GM21447 (cell line): ENCODE data around the gene ENOX2.
"Not testable (repeated sequence)": the region's sequence is repeated elsewhere in the genome, so short reads cannot be mapped to it uniquely, and the experiment has no call there.

Experiments
- ATAC-seq: cut with Tn5 transposase; IDR thresholded peaks from one replicate; pipeline ENCODE4 v1.9.1; 2021; ENCODE audit not compliant: unreplicated experiment

The ENOX2 gene

DNA sequence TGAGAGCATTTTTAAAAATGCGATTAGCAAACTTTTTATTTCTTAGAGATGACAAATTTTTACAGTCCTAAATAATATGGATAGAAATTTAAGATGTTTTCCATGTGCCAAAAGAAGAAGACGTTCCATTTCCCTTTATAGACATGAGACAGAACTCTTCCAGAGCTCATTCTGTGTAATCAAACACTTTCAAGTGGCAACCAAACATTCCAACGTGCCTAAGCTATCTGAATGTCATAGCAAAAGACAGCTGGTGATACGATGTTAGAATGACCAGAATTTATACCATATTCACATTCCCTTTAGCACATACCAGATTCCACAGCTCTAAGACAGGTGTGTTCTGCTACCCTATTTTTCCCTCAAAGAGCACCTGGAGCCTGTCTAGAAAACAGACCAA is 133.2 kb downstream of the ENOX2 start:
- no peak for ATAC-seq

DNA sequence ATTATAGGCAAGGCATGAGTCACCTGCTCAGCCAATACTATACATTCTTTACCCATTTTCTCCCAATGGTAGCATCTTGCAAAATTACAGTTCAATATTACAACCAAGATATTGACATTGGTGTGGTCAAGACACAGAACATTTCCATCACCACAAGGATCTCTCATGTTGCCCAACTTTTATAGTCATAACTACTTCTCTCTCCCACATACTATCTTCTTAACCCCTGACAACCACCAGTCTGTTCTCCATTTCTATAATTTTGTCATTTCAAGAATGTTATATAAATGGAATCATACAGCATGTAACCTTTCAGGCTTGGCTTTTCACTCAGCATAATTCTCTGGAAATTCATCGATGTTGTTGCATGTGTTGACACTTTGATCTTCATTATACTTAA is 144.9 kb downstream of the ENOX2 start:
- no peak for ATAC-seq

DNA sequence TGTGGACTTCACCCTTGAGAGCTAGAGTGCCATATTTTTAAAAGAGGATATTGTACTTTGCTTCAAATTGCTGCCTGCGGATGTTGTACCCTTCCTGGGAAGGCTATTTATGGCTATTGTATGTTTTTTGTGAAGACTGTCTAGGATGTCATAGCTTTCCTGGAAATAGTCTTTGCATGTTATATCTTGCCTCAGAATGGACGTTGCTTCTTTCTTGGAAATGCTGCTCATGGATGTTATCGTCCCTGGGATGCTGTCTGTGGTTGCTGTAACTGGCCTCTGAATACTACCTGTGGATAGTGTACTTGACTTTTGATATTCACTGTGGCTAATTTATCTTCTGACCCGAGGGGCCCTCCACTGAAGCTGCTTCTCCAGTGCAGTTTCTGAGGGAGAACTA is 146.8 kb downstream of the ENOX2 start:
- no peak for ATAC-seq

DNA sequence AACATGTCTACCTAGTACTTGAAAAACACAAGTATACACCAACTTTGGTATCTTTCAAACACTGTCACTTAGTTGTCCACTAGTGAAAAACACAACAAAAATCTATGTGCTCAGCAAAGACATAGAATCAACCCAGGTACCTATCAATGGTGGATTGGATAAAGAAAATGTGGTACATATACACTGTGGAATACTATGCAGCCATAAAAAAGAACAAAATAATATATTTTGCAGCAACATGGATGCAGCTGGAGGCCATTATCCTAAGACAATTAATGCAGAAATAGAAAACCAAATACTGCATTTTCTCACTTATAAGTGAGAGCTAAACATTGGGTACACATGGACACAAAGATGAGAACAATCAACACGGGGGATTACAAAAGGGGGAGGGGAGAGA is 148.7 kb downstream of the ENOX2 start:
- no peak for ATAC-seq

DNA sequence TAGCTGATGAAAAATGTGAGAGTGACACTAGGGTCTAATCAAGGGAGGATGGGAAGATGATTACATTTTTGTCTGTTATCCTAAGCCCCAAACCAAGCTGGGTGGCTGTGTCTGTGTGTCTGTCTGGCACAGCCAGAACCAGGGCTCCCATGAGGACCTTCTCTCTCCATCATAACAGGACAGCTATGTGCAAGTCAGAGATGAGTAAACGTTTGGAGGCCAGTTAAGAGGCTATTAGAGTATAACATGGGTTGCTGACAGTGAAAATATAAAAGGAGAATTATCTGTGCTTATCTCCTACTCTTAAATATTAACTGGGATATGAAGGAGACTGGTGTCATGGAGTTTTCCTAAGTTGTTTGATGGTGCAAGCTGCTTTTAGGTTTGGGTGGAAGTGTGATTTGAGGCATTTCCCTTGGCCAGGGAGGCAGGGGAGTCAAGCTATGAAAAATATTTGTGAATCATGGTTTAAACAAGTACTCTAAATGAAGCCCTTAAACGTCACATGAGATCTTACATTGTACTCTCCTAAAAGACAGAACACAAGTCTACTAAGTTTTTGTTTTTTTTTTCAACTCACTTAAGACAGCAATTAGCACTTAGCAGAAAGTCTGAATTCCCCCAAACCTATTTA is 156.2 kb downstream of the ENOX2 start:
- ATAC-seq: no peak

DNA sequence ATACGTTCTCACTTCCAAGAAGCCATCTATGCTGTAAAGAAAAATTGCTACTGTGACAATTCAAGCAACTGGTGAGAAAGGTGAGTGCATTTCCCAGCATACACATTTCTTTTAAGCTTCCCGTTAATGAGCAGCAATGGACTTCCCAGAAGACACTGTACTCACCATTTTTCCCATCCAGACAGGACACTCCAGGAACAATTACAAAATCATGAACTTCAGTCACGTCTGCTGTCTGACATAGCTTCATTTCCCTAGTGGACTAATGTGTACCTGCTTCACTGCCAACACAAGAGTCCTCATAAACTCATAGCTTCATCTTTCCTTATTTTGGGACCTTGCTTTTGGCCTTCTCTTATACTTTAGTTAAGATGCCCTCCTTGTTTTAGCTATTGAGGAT is 156.9 kb downstream of the ENOX2 start:
- no peak for ATAC-seq

DNA sequence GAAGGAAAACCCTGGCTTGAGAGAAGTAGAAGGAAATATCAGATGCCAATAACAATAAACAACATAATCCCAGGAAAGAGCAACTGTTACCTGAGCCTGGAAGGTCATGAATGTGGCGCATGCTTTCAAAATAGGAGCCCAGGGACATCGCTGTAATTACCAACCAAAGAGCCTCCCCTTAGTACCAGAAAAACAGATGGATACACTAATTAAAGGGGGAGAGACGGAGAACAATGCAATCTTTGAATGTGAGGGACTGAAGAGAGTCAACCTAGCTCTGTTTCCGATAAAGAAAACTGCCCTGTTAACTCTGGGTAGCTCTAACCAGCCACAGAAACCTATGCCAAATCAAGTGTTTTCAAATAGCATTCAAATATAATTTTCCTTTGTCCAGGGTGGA is 161.4 kb downstream of the ENOX2 start:
- ATAC-seq: no peak

DNA sequence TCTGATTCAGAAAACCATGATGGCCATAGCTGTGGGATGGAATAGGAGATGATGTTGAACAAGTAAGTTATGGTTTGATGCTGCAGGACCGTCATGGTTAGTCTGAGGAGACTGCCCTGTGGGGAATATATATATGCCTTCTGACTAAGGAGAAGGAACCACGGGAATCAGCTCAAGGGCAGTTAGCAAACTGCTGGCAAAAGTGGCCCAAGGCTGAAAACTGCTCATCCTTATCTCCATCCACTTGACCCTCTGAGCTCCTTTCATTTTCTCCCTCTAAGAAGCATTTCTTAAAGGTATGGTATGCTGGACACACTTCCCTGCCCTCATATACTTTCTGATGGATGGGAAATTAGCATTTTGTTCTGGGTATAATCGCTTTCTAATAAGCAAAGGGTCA is 161.9 kb downstream of the ENOX2 start:
- ATAC-seq: no peak

DNA sequence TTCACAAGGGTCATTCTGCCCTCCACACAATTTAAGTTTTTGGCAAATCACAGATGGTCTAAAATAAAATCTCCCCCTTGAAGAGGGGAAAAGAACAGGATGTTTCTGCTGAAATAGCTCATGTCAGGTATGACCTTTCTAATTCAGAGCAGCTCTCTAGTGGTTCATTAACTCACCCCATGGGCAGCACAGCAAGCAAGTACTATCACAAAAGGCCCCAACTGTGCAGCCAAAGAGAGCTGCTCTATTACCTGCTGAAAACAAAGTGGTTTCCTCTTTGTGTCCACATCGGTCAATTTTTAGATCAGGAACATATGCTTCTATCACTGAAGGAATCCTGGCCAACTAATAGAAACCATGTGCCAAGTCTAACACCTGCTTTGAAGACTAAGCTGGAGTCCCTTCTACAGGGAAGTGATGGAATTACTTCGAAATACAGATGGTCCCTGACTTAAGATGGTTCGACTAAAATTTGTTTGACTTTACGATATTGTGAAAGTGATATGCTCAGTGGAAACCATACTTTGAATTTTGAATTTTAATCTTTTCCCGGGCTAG is 164.3 kb downstream of the ENOX2 start:
- ATAC-seq: no peak

DNA sequence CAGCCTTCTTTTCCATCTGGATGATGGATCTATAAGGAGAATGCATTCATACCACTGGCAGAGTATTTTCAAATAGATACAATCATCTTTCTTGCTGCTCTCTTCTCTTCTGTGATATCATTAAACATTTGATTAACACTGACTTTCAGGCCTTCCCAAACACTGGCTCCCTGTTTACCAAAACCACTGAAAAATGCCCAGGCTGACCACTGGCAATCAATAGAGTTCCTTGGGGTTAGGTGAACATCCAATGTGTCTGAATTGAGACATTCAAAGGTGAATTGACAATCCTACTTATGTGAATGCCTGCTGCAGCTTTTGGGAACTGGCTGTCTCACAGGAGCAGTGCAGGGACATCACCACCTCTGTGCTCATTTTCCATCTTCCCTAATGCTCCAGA is 168.3 kb downstream of the ENOX2 start:
- ATAC-seq: no peak

DNA sequence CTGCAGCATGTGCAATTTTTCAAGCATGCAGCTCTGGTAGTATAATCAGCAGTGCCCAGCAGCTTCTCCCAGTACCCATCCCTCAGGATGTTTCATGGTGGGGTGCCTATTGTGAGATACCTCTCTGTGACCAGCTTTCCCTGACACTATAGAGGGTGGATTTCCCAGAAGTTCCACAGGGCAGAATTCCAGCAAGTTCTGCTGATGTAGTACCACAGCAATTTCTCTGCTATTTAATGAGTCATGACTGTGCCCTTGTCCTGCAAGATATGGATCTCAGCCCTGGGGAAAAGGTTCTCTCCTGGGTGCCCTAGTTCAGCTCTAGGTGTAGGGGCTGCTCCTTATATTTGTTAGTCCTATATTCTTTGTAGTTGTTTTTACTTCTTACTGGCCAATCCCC is 174.8 kb downstream of the ENOX2 start:
- ATAC-seq: no peak

DNA sequence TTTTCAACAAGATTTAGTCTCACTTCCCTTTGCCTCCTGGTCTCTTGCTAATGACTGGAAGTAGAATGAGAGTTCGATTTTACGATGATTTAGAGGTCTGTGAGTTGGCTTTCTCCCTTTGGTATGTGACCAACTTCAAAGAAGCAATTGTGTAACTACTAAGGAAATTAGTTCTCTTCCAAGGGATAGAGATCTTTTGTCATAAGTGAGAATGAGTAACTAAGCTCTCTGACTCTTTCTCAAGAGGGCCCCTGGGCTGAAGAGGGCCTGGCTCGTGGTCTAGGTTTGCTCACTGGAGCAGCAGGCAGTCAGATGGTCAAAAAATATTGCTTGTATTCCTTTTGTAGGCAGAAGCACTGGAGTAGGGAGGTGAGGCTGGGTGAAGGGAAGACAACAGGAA is 176.3 kb downstream of the ENOX2 start:
- ATAC-seq: no peak

DNA sequence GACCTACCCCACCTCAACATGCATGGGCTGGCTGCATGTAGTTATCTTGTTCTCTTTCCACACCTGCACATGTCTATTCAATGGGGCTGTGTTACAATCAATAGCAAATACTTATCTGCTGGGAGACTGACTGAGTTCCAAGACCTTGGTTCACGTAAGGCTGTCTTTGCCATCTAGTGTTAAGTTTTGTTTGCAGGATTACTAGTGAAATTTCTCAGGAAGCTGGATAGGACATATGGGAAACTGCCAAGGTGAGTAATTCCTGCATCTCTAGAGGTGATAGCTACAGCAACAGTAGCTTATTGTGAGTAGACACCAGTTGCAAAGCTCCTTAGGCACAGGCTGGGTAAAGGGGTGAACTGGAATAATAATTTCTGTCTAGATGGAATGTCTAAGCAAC is 177.5 kb downstream of the ENOX2 start:
- no peak for ATAC-seq

DNA sequence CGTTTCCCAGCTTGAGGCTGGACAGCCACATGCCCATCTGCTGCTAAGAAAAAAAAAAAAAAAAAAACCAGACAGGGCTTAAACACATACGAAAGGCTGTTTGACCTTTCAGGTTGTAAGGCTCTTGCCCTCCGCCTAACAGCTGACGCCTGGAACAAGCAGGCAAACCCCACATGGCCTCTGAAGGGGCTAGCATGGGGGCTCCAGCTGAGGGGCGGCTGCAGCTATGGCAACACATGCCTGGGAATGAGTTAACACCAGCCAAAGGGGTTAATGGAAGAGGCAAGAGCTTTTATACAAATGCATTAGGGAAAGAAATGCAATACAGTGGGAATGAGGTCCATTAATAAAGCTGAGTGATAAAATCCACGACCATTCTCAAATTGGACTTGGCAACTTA is 183.6 kb downstream of the ENOX2 start:
- no peak for ATAC-seq

DNA sequence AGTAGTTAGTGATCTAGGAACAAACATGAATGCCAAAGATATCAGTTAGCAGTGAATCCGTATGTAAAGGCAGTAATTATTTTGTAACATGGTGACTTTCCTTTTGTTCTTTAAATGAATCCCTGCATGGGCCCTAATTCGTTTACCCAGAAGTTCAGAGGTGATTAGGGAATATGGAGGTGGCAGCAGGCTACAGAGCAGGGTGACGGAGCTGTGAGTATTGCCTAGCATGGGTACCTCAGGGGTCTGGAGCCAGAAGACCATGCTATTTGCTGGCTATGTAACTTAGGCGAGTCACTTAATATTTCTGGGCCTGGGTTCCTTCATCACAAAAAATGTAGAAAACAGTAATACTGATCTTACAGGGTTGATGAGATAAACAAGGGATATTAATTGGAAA is 184.9 kb downstream of the ENOX2 start:
- ATAC-seq: no peak

DNA sequence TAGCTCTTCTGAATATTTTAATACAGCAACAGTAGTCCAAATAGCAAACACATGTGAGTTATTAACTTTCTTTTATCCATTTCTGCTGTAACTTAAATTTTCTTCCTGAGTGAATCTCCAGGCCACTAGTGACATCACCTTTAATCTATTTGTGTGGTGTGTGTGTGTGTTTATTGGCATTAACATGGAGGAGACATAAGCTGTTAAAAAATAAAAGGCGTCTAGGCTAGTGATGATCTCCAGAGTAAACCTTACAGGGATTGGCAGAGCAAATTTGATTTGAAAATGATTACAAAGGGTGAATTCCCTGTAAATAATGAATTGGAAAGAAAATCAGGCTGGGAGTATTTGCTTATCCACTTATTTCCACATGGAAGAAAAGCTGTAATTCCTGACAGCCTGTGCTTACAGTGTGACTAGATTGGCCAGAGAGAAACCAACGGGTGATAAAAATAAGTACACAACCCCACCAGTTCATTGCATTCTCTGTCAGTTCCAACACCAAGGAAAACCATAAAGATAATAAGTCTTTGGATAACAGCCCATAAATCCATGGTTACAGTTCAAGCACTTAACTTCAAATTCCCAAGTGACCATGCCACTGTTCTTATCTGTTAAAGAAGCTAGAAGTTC is 186.1 kb downstream of the ENOX2 start:
- ATAC-seq: no peak

DNA sequence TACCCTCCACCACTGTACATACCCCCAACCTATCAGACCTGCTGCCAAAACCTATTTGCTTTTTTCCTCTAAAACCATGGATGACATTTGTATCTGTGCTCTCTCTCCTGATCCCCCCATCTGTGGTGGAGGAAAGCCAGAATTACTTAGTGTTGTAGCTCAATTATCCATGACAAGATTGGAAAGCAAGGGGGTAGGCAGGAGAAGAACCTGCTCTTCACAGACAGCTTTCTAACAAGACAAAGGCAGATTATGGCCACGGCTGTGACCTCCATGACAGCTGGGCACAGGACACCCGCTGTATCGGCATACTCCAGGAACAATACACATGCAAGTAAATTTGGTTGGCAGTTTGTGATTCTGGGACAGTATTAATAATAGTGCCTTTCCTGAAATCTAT is 186.7 kb downstream of the ENOX2 start:
- no peak for ATAC-seq

DNA sequence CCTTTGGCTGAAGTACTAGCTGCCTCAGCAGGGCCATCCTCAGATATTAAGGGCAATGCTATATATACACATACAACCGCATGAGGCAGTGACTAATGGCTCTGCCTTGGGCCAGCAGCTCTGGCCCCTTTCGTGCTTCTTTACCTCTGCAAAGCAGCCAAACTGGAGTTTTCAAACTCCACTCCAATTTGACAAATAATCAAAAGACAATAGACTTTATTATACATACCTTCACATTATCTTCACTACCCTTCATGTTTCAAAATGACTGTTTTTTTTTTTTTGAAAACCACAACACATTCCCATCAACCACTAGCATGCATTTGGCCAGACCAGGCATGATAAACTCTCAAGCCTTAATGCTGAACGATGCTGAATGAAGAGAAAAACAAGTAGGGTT is 187.7 kb downstream of the ENOX2 start:
- no peak for ATAC-seq

DNA sequence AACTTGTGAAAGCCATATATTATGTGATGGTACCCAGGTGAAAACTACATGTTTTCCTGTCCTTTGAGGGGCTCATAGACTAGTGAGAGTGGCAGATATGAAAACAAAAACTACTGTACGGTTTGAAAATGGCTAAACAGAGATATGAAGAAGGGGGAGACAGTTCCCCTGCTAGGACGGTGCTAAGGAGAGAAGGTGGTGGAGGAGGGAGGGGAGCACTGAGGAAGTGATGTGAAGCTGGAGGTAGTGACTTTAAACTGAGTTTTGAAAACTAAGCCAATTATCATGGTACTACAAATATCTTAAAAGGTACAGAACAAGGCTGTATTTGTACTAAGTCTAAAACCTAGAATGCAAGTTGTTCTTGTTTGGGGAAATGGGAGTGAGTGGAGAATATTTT is 188.3 kb downstream of the ENOX2 start:
- ATAC-seq: no peak

DNA sequence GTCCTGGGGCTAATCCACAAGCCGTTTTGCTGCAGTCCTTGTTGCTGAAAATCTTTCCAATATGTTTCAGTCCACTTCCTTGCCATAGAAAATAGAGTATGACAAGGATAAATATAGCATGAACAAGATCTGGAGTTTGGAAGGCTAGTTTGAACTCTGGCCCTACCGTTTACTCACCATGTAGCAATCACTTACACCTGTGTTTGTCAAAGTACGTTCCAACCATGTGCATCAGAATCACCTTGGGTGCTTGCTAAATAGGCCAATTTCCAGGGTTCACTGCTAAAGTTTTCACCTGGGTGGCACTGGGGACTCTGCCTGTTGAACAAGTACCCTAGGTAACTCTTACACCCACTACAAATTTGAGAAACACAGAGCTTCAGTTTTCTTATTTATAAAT is 188.9 kb downstream of the ENOX2 start:
- ATAC-seq: no peak

DNA sequence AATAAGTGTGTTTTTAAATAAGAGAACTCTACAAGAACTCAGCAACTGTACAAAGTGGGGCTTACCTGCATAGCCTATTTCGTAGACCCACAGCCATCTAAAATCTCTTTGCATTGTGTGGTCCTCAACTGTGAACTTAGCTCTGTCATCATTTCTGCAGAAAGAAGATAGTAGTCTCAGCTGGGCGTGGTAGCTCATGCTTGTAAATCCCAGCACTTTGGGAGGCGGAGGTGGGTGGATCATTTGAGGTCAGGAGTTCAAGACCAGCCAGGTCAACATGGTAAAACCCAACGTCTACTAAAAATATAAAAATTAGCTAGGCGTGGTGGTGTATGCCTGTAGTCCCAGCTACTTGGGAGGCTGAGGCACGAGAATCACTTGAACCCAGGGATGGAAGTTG is 193.8 kb downstream of the ENOX2 start:
- ATAC-seq: not testable (repeated sequence)

DNA sequence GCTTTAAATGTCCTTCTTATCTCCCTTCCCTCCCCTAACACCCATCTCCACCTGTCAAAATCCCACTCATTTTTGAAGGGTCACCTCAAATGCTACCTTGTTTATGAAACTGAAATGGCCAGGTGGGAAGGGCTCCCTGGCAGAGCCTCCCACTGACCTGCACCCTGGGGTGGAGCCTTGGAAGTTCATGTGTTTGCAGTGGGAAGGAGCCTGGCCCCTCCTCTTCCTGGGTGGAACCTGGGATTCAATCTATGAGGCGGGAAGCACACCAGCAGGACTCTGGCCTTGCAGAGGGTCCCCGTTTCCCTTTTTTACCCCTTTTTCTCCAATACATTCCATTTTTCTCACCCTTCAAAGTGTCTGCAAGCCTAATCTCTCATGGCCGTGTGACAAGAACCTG is 197.4 kb downstream of the ENOX2 start:
- ATAC-seq: no peak
